Thyroid gland (tissue), 4 donors: ENCODE measurements around the gene CXCL17. TPM values are rescaled to one million over a fixed set of nuclear protein-coding genes. Genes with fewer than 3 reads are reported as not detected.

ENCODE experiments used
- DNase-seq, 2 donors: peaks; one replicate each; pipeline ENCODE4 v3.0.0-alpha.2; 2019
- H3K27ac ChIP-seq, 3 donors: fragments of 200-600 bp; sonication (generic); 1 replicate in 2 of 3; 2 replicates in 1 of 3; pipeline ENCODE4 v1.5.1; 2016 to 2019; ENCODE audit warnings: mild to moderate bottlenecking in 1 of 3, moderate library complexity in 1 of 3
- H3K27me3 ChIP-seq: fragments of 200-600 bp; sonication (generic); one replicate; pipeline ENCODE4 v1.5.1; 2019
- H3K36me3 ChIP-seq, 2 donors: fragments of 200-600 bp; sonication (generic); one replicate each; pipeline ENCODE4 v1.5.1; 2016 to 2019
- H3K4me1 ChIP-seq, 2 donors: fragments of 200-600 bp; sonication (generic); one replicate each; pipeline ENCODE4 v1.5.1; 2017 to 2019
- H3K4me3 ChIP-seq, 3 donors: fragments of 200-600 bp; sonication (generic); replicated peaks in 1 of 3; 1 replicate in 2 of 3; 2 replicates in 1 of 3; pipeline ENCODE4 v1.5.1; 2016; ENCODE audit warnings: mild to moderate bottlenecking in 1 of 3
- H3K9me3 ChIP-seq: fragments of 200-600 bp; sonication (generic); one replicate; pipeline ENCODE4 v1.5.1; 2017
- POLR2A ChIP-seq, 2 donors: fragments of 450-650 bp; IDR thresholded peaks; one replicate each; pipeline ENCODE4 v1.6.1; 2017; ENCODE audit warnings: antibody characterized with exemption in 2 of 2, mild to moderate bottlenecking in 2 of 2, moderate library complexity in 1 of 2
- WGBS, 2 donors: methylation state at CpG; one replicate each; pipeline ENCODE4 v1.1.5; 2017; 5-methylcytosine and 5-hydroxymethylcytosine counted together
- intact Hi-C: fragments of 100-400 bp; cut with DNase I; formaldehyde crosslinking; loops from one replicate; pipeline ENCODE4 v1.15.1; 2023
- total RNA-seq, 4 donors: library from RNA; depleted of rRNA; stranded (reverse); fragments of >200 nt; gene quantifications; one replicate each; pipeline ENCODE4 v1.2.3, GENCODE V29; 2016
- TF ChIP-seq, protein P1 (sequence below), 6 experiments: fragments of 200-600 bp in 3 of 6; fragments of 450-650 bp in 3 of 6; sonication (generic) in 3 of 6; IDR thresholded peaks; one replicate each; pipeline ENCODE4 v1.5.1; 2016 to 2019; ENCODE audit warnings: antibody characterized with exemption in 6 of 6, mild to moderate bottlenecking in 2 of 6, inconsistent platforms in 1 of 6, moderate library complexity in 1 of 6

The CXCL17 gene
- total RNA-seq, 4 donors from 2014 or later: not detected

GRCh38 chr19:42412661-42413076, 30.1 kb downstream of the CXCL17 start:
- DNase-seq: no peak
- intact Hi-C loops: no loop called here

DNA sequence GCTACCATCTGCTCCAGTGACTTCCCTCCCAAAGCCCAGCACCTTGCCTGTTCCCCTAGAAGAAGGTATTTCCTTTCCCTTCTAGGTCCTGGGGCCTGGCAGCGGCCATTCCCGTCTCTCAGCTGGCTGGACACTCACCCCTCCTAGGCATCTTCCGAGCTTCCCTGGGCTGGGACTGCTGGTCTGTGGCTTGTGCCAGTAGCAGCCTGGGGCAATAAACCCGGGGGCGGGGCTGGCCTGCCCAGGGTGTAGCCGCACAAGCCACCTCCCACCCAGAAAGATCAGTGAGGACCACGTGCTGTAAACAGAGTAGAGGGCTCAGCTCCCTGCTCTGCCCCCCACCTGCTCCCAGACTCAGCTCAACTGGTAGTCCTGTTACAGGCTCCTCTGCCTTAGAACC, 30.5 kb downstream of the CXCL17 start:
- intact Hi-C loops: no loop called here
- no peak for DNase-seq
- H3K9me3 ChIP-seq: no peaks in the 10 kb centered on the region
- 66 to 69% methylated on average over 7 of the region's 7 CpGs for WGBS, 2 donors
- peaks cover 4 to 9% of the 10 kb centered on the region in 2 donors for H3K4me1 ChIP-seq
- H3K36me3 ChIP-seq: no peaks in the 10 kb centered on the region
- TF ChIP-seq, protein P1, sequence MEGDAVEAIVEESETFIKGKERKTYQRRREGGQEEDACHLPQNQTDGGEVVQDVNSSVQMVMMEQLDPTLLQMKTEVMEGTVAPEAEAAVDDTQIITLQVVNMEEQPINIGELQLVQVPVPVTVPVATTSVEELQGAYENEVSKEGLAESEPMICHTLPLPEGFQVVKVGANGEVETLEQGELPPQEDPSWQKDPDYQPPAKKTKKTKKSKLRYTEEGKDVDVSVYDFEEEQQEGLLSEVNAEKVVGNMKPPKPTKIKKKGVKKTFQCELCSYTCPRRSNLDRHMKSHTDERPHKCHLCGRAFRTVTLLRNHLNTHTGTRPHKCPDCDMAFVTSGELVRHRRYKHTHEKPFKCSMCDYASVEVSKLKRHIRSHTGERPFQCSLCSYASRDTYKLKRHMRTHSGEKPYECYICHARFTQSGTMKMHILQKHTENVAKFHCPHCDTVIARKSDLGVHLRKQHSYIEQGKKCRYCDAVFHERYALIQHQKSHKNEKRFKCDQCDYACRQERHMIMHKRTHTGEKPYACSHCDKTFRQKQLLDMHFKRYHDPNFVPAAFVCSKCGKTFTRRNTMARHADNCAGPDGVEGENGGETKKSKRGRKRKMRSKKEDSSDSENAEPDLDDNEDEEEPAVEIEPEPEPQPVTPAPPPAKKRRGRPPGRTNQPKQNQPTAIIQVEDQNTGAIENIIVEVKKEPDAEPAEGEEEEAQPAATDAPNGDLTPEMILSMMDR (IDR thresholded peaks at IDR 0.05): no peak
- TF ChIP-seq POLR2A (IDR thresholded peaks at IDR 0.05): no peak
- no peaks in the 10 kb centered on the region for H3K27me3 ChIP-seq
- no peak overlapping the region for H3K27ac ChIP-seq
- no peak overlapping the region for H3K4me3 ChIP-seq

More at GRCh38 chr19:42412661-42413076, 30.1 kb downstream of the CXCL17 start:
- Histone ChIP-seq H3K27ac (no peak overlapping the region), H3K27me3 (no peaks in the 10 kb centered on the region), H3K9me3 (no peaks in the 10 kb centered on the region), H3K36me3 (no peaks in the 10 kb centered on the region), H3K4me1 (peaks cover 4 to 9% of the 10 kb centered on the region in 2 donors), H3K4me3 (no peak overlapping the region)
- WGBS, 2 donors: 70 to 75% methylated on average over 4 of the region's 4 CpGs
- TF ChIP-seq POLR2A (IDR thresholded peaks at IDR 0.05): no peak
- TF ChIP-seq, protein P1 (IDR thresholded peaks at IDR 0.05): no peak

GRCh38 chr19:42411581-42412178, 31.1 kb downstream of the CXCL17 start:
- TF ChIP-seq, protein P1 (IDR thresholded peaks at IDR 0.05): no peak
- TF ChIP-seq POLR2A (IDR thresholded peaks at IDR 0.05): no peak
- Histone ChIP-seq H3K9me3 (no peaks in the 10 kb centered on the region), H3K27me3 (no peaks in the 10 kb centered on the region), H3K36me3 (no peaks in the 10 kb centered on the region), H3K4me3 (no peak overlapping the region), H3K4me1 (peaks cover 4 to 9% of the 10 kb centered on the region in 2 donors), H3K27ac (no peak overlapping the region)
- intact Hi-C loops: no loop called here
- DNase-seq: no peak
- 90 to 93% methylated on average over 8 of the region's 8 CpGs for WGBS, 2 donors

- 96% methylated on average over 20 to 24 of the region's 30 CpGs for WGBS, 2 donors
- no peak for DNase-seq
- H3K4me1 ChIP-seq: peaks cover 4 to 9% of the 10 kb centered on the region in 2 donors
- intact Hi-C loops: no loop called here
- no peaks in the 10 kb centered on the region for H3K27me3 ChIP-seq
- no peaks in the 10 kb centered on the region for H3K36me3 ChIP-seq
- no peaks in the 10 kb centered on the region for H3K9me3 ChIP-seq
- H3K27ac ChIP-seq: no peak overlapping the region
- TF ChIP-seq, protein P1 (IDR thresholded peaks at IDR 0.05): no peak
- no peak for TF ChIP-seq POLR2A (IDR thresholded peaks at IDR 0.05)
- no peak overlapping the region for H3K4me3 ChIP-seq
These were observed 32.4 kb downstream of the CXCL17 start for GRCh38 chr19:42410371-42410770.

DNA sequence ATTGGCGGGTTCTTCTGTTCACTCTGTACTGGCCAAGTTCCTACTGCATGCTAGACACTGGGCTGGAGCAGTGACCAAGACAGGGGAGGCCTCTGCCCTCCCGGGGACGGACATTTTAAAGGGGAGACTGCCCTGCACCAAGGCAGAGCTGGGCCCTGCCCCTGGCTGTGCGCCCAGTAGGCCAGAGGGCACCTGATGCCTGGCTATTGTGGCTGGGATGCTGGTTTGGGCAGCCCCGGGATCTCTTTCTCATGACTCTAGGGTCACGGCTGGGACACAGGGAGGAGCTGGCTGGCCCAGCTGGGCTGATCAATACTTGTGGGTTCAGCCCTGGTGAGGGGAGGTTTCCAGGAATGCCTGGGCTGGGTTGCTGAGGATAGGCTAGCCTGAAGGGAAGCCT, 33.3 kb downstream of the CXCL17 start:
- intact Hi-C loops: no loop called here
- no peak for DNase-seq
- no peak overlapping the region for H3K27ac ChIP-seq
- no peaks in the 10 kb centered on the region for H3K9me3 ChIP-seq
- no peaks in the 10 kb centered on the region for H3K27me3 ChIP-seq
- H3K4me3 ChIP-seq: no peak overlapping the region
- peaks cover 4 to 9% of the 10 kb centered on the region in 2 donors for H3K4me1 ChIP-seq
- WGBS, 2 donors: 61 to 75% methylated on average over 6 of the region's 6 CpGs
- no peaks in the 10 kb centered on the region for H3K36me3 ChIP-seq
- TF ChIP-seq, protein P1 (IDR thresholded peaks at IDR 0.05): no peak
- TF ChIP-seq POLR2A (IDR thresholded peaks at IDR 0.05): no peak
